Liver (tissue), 9 donors: Measurements from ENCODE around the gene WHAMM. TPM values are rescaled to one million over a fixed set of nuclear protein-coding genes. Genes with fewer than 3 reads are reported as not detected.

Source experiments
- DNase-seq: peaks from one replicate; pipeline ENCODE4 v3.0.0-alpha.2; 2017; ENCODE audit warnings: low spot score
- H3K27ac ChIP-seq, 2 donors: one replicate each; pipeline ENCODE4 v1.7.0; 2013; ENCODE audit warnings: inconsistent platforms in 2 of 2, low read length in 2 of 2, control low read depth in 1 of 2, low read depth in 1 of 2, mild to moderate bottlenecking in 1 of 2
- H3K27me3 ChIP-seq, 4 donors: one replicate each; pipeline versions ENCODE4 v1.6.1 to v1.7.0; 2013; ENCODE audit warnings: low read length in 3 of 4, inconsistent platforms in 1 of 4, mild to moderate bottlenecking in 1 of 4, moderate library complexity in 1 of 4; ENCODE audit not compliant: control insufficient read depth in 4 of 4, insufficient read depth in 4 of 4
- H3K36me3 ChIP-seq, 4 donors: one replicate each; pipeline versions ENCODE4 v1.6.1 to v1.7.0; 2013; ENCODE audit warnings: low read length in 3 of 4, mild to moderate bottlenecking in 3 of 4, low read depth in 1 of 4, moderate library complexity in 1 of 4; ENCODE audit not compliant: control insufficient read depth in 4 of 4, insufficient read depth in 3 of 4
- H3K4me1 ChIP-seq, 4 donors: one replicate each; pipeline versions ENCODE4 v1.6.1 to v1.7.0; 2013; ENCODE audit warnings: low read length in 3 of 4, mild to moderate bottlenecking in 3 of 4, moderate library complexity in 1 of 4; ENCODE audit not compliant: control insufficient read depth in 4 of 4, insufficient read depth in 4 of 4
- H3K4me3 ChIP-seq, 3 donors: one replicate each; pipeline versions ENCODE4 v1.6.1 to v1.7.0; 2013; ENCODE audit warnings: low read length in 3 of 3, control low read depth in 1 of 3, low read depth in 1 of 3, mild to moderate bottlenecking in 1 of 3
- H3K9ac ChIP-seq, 2 donors: one replicate each; pipeline ENCODE4 v1.7.0; 2013; ENCODE audit warnings: low read length in 2 of 2, mild to moderate bottlenecking in 2 of 2, moderate library complexity in 2 of 2, control low read depth in 1 of 2, low read depth in 1 of 2
- H3K9me3 ChIP-seq, 4 donors: one replicate each; pipeline versions ENCODE4 v1.6.1 to v1.7.0; 2013; ENCODE audit warnings: low read length in 3 of 4; ENCODE audit not compliant: control insufficient read depth in 4 of 4
- CTCF ChIP-seq: fragments of 150-350 bp; IDR thresholded peaks from 2 replicates; pipeline ENCODE4 v1.5.1; 2017; ENCODE audit warnings: improper control_type of control experiment, low read depth, low read length; ENCODE audit not compliant: missing input control
- EGR1 ChIP-seq, 2 donors: IDR thresholded peaks; 2 replicates each; pipeline ENCODE4 v1.6.1; 2016 to 2018; ENCODE audit warnings: antibody characterized with exemption in 2 of 2, low read depth in 2 of 2
- FOXA1 ChIP-seq: IDR thresholded peaks from 2 replicates; pipeline ENCODE4 v1.6.1; 2016; ENCODE audit warnings: antibody characterized with exemption
- GABPA ChIP-seq, 2 donors: IDR thresholded peaks in 1 of 2; conservative IDR thresholded peaks in 1 of 2; 2 replicates each; pipeline ENCODE4 v1.6.1; 2016; ENCODE audit warnings: antibody characterized with exemption in 2 of 2, mild to moderate bottlenecking in 1 of 2, moderate library complexity in 1 of 2
- HNF4A ChIP-seq, 2 donors: conservative IDR thresholded peaks; 2 replicates each; pipeline ENCODE4 v1.6.1; 2016; ENCODE audit warnings: antibody characterized with exemption in 2 of 2, mild to moderate bottlenecking in 2 of 2
- HNF4G ChIP-seq: IDR thresholded peaks from 2 replicates; pipeline ENCODE4 v1.6.1; 2016; ENCODE audit warnings: antibody characterized with exemption
- JUND ChIP-seq, 2 donors: IDR thresholded peaks; 2 replicates each; pipeline ENCODE4 v1.6.1; 2016; ENCODE audit warnings: antibody characterized with exemption in 2 of 2
- MAX ChIP-seq: IDR thresholded peaks from 2 replicates; pipeline ENCODE4 v1.6.1; 2016; ENCODE audit warnings: antibody characterized with exemption
- NR2F2 ChIP-seq: IDR thresholded peaks from 2 replicates; pipeline ENCODE4 v1.6.1; 2016; ENCODE audit warnings: antibody characterized with exemption
- RAD21 ChIP-seq, 2 donors: IDR thresholded peaks; 2 replicates each; pipeline ENCODE4 v1.6.1; 2016; ENCODE audit warnings: antibody characterized with exemption in 2 of 2, mild to moderate bottlenecking in 2 of 2
- REST ChIP-seq: IDR thresholded peaks from 2 replicates; pipeline ENCODE4 v1.6.1; 2016; ENCODE audit warnings: antibody characterized with exemption, mild to moderate bottlenecking
- RXRA ChIP-seq, 2 donors: IDR thresholded peaks; 2 replicates each; pipeline ENCODE4 v1.6.1; 2017 to 2018; ENCODE audit warnings: antibody characterized with exemption in 2 of 2, mild to moderate bottlenecking in 1 of 2
- SP1 ChIP-seq: IDR thresholded peaks from 2 replicates; pipeline ENCODE4 v1.6.1; 2018; ENCODE audit warnings: antibody characterized with exemption, mild to moderate bottlenecking
- TAF1 ChIP-seq: conservative IDR thresholded peaks from 2 replicates; pipeline ENCODE4 v1.6.1; 2016; ENCODE audit warnings: antibody characterized with exemption, mild to moderate bottlenecking
- YY1 ChIP-seq: IDR thresholded peaks from 2 replicates; pipeline ENCODE4 v1.6.1; 2016; ENCODE audit warnings: antibody characterized with exemption, mild to moderate bottlenecking
- ZBTB33 ChIP-seq: IDR thresholded peaks from 2 replicates; pipeline ENCODE4 v1.6.1; 2016; ENCODE audit warnings: antibody characterized with exemption
- WGBS: extraction: QIAGEN DNeasy Blood & Tissue Kit; methylation state at CpG from one replicate; pipeline ENCODE4 v1.1.7; 2013; 5-methylcytosine and 5-hydroxymethylcytosine counted together
- polyA plus RNA-seq, 2 donors: library from polyadenylated mRNA; stranded (reverse) in 1 of 2; unstranded in 1 of 2; fragments of 200-250 nt in 1 of 2; fragments of >200 nt in 1 of 2; fragmentation: Nextera tagmentation in 1 of 2; extraction: Ambion mirVana in 1 of 2; gene quantifications; one replicate each; pipeline versions ENCODE4 v1.2.1 to v1.2.3, GENCODE V29; 2013 to 2015
- total RNA-seq, 2 donors: library from RNA; depleted of rRNA; stranded (reverse); fragments of >200 nt; gene quantifications; one replicate each; pipeline ENCODE4 v1.2.3, GENCODE V29; 2014
- donor health status: healthy.
- donor health status: healthy.
- donor health status: healthy.
- donor health status: healthy.
- donor health status: healthy.

WHAMM gene
- total and polyA plus RNA-seq, 4 donors: 2.5 to 4.0 (median 3.2) TPM

- TF ChIP-seq ZBTB33: no peak
- no peak for TF ChIP-seq EGR1 (IDR thresholded peaks at IDR 0.05; ENCODE audit: low read depth in 2 of 2)
- TF ChIP-seq RXRA (IDR thresholded peaks at IDR 0.05): no peak
- no peak for TF ChIP-seq JUND (IDR thresholded peaks at IDR 0.05)
- TF ChIP-seq TAF1: no peak
- no peak for TF ChIP-seq NR2F2
These were observed 3.4 kb upstream of the WHAMM start, which contains the start of gene FSD2 (continued) for GRCh38 chr15:82805994-82806406.

- no peaks in the 10 kb centered on the region for H3K9me3 ChIP-seq
- H3K36me3 ChIP-seq: peaks cover 0 to 5% (median 1%) of the 10 kb centered on the region in 4 donors
- H3K27ac ChIP-seq: no peak overlapping the region
- H3K4me1 ChIP-seq: peaks cover 2 to 19% (median 10%) of the 10 kb centered on the region in 4 donors
- TF ChIP-seq GABPA (IDR thresholded peaks at IDR 0.05 in 1 of 2, conservative IDR thresholded peaks at IDR 0.05 in 1 of 2) (no peak), FOXA1 (no peak), MAX (no peak), RXRA (IDR thresholded peaks at IDR 0.05) (no peak), HNF4A (conservative IDR thresholded peaks at IDR 0.05) (no peak), SP1 (no peak), HNF4G (no peak), RAD21 (IDR thresholded peaks at IDR 0.05) (no peak), REST (no peak), YY1 (no peak), CTCF (no peak)
- H3K4me3 ChIP-seq: no peak overlapping the region
- WGBS: 93% methylated on average over 11 of the region's 11 CpGs
- no peaks in the 10 kb centered on the region for H3K27me3 ChIP-seq
- H3K9ac ChIP-seq: no peak overlapping the region
- DNase-seq: no peak
These were observed 1.4 kb upstream of the WHAMM start for GRCh38 chr15:82807920-82808633.
